WERI-Rb-1 (cell line): ENCODE results near the gene YEATS2.

Experiments used
- DNase-seq: peaks from one replicate; pipeline ENCODE4 v3.0.0-alpha.2; 2020
- H3K27ac ChIP-seq: fragments of 250-450 bp; sonication (Bioruptor Pico); 2 replicates; pipeline ENCODE4 v1.5.1; 2020; ENCODE audit warnings: mild to moderate bottlenecking, moderate library complexity
- H3K27me3 ChIP-seq: fragments of 250-450 bp; sonication (Bioruptor Pico); 2 replicates; pipeline ENCODE4 v1.5.1; 2021; ENCODE audit warnings: mild to moderate bottlenecking, low read depth, moderate library complexity; ENCODE audit not compliant: insufficient read depth, severe bottlenecking
- H3K36me3 ChIP-seq: fragments of 250-450 bp; sonication (Bioruptor Pico); 2 replicates; pipeline ENCODE4 v1.5.1; 2020; ENCODE audit warnings: mild to moderate bottlenecking, moderate library complexity
- H3K4me3 ChIP-seq: 2 replicates; pipeline ENCODE4 v1.5.1; 2011; ENCODE audit warnings: low read depth, mild to moderate bottlenecking, control low read depth, low read length
- H3K9me3 ChIP-seq: fragments of 250-450 bp; sonication (Bioruptor Pico); 2 replicates; pipeline ENCODE4 v1.5.1; 2021; ENCODE audit warnings: mild to moderate bottlenecking, moderate library complexity; ENCODE audit not compliant: severe bottlenecking
- CTCF ChIP-seq: IDR thresholded peaks from 2 replicates; pipeline ENCODE4 v1.5.1; 2011; ENCODE audit warnings: low read depth, mild to moderate bottlenecking, control low read depth, inconsistent platforms, low read length

YEATS2 gene

GRCh38 chr3:183833516-183833915 lies 135.9 kb downstream of the YEATS2 start:
- Histone ChIP-seq H3K4me3 (no peak overlapping the region), H3K27me3 (no peaks in the 10 kb centered on the region), H3K27ac (no peak overlapping the region), H3K9me3 (no peaks in the 10 kb centered on the region), H3K36me3 (peaks cover 14% of the 10 kb centered on the region)
- DNase-seq: no peak
- no peak for TF ChIP-seq CTCF

DNA sequence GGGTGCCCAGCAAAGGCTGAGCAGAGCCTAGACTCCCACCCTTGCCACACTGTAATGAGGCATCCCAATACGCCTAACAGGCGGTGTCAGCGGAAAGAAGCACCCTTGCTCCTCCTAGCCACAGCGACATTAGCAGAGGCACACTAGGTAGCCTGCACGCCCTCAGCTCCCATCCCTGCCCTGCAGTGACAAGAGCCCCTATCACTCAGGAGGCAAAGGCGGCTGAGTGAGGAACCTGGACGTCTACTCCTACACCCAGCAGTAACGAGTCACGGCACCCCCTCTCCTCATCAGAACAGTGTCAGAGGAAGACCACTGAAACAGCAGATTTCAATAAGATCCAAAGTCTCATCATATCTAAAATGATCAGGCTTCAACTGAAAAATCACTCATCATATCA lies 139.8 kb downstream of the YEATS2 start:
- H3K27ac ChIP-seq: no peak overlapping the region
- no peak for DNase-seq
- TF ChIP-seq CTCF: no peak
- no peaks in the 10 kb centered on the region for H3K27me3 ChIP-seq
- no peaks in the 10 kb centered on the region for H3K9me3 ChIP-seq
- H3K36me3 ChIP-seq: peaks cover 47% of the 10 kb centered on the region
- H3K4me3 ChIP-seq: no peak overlapping the region

DNA sequence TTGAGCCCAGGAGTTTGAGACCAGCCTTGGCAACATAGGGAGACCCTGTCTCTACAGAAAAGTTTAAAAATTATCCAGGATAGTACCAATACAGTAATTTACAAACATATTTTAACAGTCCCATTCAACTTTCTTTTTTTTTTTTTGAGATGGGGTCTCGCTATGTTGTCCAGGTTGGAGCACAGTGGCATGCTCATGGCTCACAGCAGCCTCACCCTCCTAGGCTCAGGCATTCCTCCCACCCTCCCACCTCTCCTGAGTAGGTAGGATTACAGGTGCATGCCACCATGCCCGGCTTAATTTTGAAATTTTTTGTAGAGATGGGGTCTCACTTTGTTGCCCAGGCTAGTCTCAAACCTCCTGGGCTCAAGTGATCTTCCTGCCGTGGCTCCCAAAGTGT lies 140.3 kb downstream of the YEATS2 start:
- Histone ChIP-seq H3K36me3 (peaks cover 42% of the 10 kb centered on the region), H3K27ac (no peak overlapping the region), H3K4me3 (no peak overlapping the region), H3K27me3 (no peaks in the 10 kb centered on the region), H3K9me3 (no peaks in the 10 kb centered on the region)
- no peak for TF ChIP-seq CTCF
- no peak for DNase-seq

GRCh38 chr3:183839751-183840150 lies 142.2 kb downstream of the YEATS2 start:
- Histone ChIP-seq H3K9me3 (no peaks in the 10 kb centered on the region), H3K4me3 (no peak overlapping the region), H3K27me3 (no peaks in the 10 kb centered on the region), H3K36me3 (peaks cover 51% of the 10 kb centered on the region), H3K27ac (no peak overlapping the region)
- DNase-seq: no peak
- TF ChIP-seq CTCF: no peak

GRCh38 chr3:183844606-183845005 lies 147.0 kb downstream of the YEATS2 start:
- DNase-seq: no peak
- no peak overlapping the region for H3K27ac ChIP-seq
- H3K9me3 ChIP-seq: no peaks in the 10 kb centered on the region
- H3K27me3 ChIP-seq: no peaks in the 10 kb centered on the region
- peaks cover 53% of the 10 kb centered on the region for H3K36me3 ChIP-seq
- no peak overlapping the region for H3K4me3 ChIP-seq
- no peak for TF ChIP-seq CTCF

GRCh38 chr3:183845090-183845489 lies 147.5 kb downstream of the YEATS2 start:
- Histone ChIP-seq H3K36me3 (peaks cover 48% of the 10 kb centered on the region), H3K27ac (no peak overlapping the region), H3K4me3 (no peak overlapping the region), H3K27me3 (no peaks in the 10 kb centered on the region), H3K9me3 (no peaks in the 10 kb centered on the region)
- no peak for TF ChIP-seq CTCF
- DNase-seq: no peak
